Activated CD4-positive, alpha-beta T cell treated with anti-CD3 and anti-CD28 coated beads, Interleukin-2, amount 10 ng/mL, durations not matched to agents 7 days and 5 days (primary cell): ENCODE results near the gene CMA1. TPM values are rescaled to one million over a fixed set of nuclear protein-coding genes. Genes with fewer than 3 reads are reported as not detected.

Experiments used
- CTCF ChIA-PET: fragments of 350-600 bp; sonication (Branson Sonifier 250); formaldehyde crosslinking; loops from one replicate; lab custom pipeline; 2021; ENCODE audit warnings: antibody characterized with exemption; lab: Charles Lee
- POLR2A ChIA-PET: fragments of 350-600 bp; sonication (Branson Sonifier 250); formaldehyde crosslinking; loops from one replicate; lab custom pipeline; 2021; ENCODE audit warnings: antibody characterized with exemption; lab: Charles Lee
- DNase-seq: peaks from one replicate; pipeline ENCODE4 v3.0.0-alpha.2; 2020
- H3K27ac Mint-ChIP-seq: one replicate; pipeline ENCODE4 v1.8.0; 2021; ENCODE audit warnings: mild to moderate bottlenecking, moderate library complexity, mixed read lengths
- H3K27me3 Mint-ChIP-seq: one replicate; pipeline ENCODE4 v1.8.0; 2021; ENCODE audit warnings: mixed read lengths
- H3K36me3 Mint-ChIP-seq: one replicate; pipeline ENCODE4 v1.8.0; 2021; ENCODE audit warnings: low read depth, mixed read lengths
- H3K4me1 Mint-ChIP-seq: one replicate; pipeline ENCODE4 v1.8.0; 2021; ENCODE audit warnings: mixed read lengths
- H3K4me3 Mint-ChIP-seq: one replicate; pipeline ENCODE4 v1.8.0; 2021; ENCODE audit warnings: mild to moderate bottlenecking, moderate library complexity, mixed read lengths
- H3K9me3 Mint-ChIP-seq: one replicate; pipeline ENCODE4 v1.8.0; 2021; ENCODE audit warnings: mixed read lengths
- total RNA-seq, 2 experiments: library from RNA; stranded (reverse); gene quantifications; one replicate each; pipeline ENCODE4 v1.2.3, GENCODE V29; 2021

Gene CMA1
- total RNA-seq, 2 experiments from 2014 or later: not detected

GRCh38 chr14:24463017-24463883 lies 44.8 kb downstream of the CMA1 start:
- CTCF ChIA-PET: no interaction called here

GRCh38 chr14:24461336-24461735 lies 46.7 kb downstream of the CMA1 start:
- H3K9me3 Mint-ChIP-seq: peaks cover 3% of the 10 kb centered on the region
- no peak for DNase-seq
- H3K27me3 Mint-ChIP-seq: no peaks in the 10 kb centered on the region
- ChIA-PET CTCF (interaction anchor here (0.6 to 1.4 kb wide), 2 partner anchors 73 to 457 kb away, joined by 3 read pairs; no protein-coding TSS in a partner anchor), POLR2A (no interaction called here)
- H3K4me1 Mint-ChIP-seq: peaks cover 23% of the 10 kb centered on the region
- peaks cover 6% of the 10 kb centered on the region for H3K36me3 Mint-ChIP-seq
- no peak overlapping the region for H3K4me3 Mint-ChIP-seq
- no peak overlapping the region for H3K27ac Mint-ChIP-seq

More at GRCh38 chr14:24463017-24463883, 44.8 kb downstream of the CMA1 start:
- no peak overlapping the region for H3K4me3 Mint-ChIP-seq
- peaks cover 6% of the 10 kb centered on the region for H3K36me3 Mint-ChIP-seq
- H3K9me3 Mint-ChIP-seq: peaks cover 3% of the 10 kb centered on the region
- peaks cover 23% of the 10 kb centered on the region for H3K4me1 Mint-ChIP-seq
- H3K27ac Mint-ChIP-seq: no peak overlapping the region
- no peak for DNase-seq
- POLR2A ChIA-PET: no interaction called here
- H3K27me3 Mint-ChIP-seq: no peaks in the 10 kb centered on the region

- POLR2A ChIA-PET: no interaction called here
- no peak for DNase-seq
- Mint-ChIP-seq H3K9me3 (no peaks in the 10 kb centered on the region), H3K27me3 (no peaks in the 10 kb centered on the region), H3K27ac (no peak overlapping the region), H3K4me1 (peaks cover 14% of the 10 kb centered on the region), H3K36me3 (peaks cover 5% of the 10 kb centered on the region), H3K4me3 (no peak overlapping the region)
- CTCF ChIA-PET: interaction anchor here (0.9 to 1.5 kb wide), 2 partner anchors 28 to 126 kb away, joined by 3 to 4 read pairs; no protein-coding TSS in a partner anchor
Measured at GRCh38 chr14:24459331-24459730, 48.7 kb downstream of the CMA1 start.

- Mint-ChIP-seq H3K27me3 (no peaks in the 10 kb centered on the region), H3K4me3 (no peak overlapping the region), H3K36me3 (peaks cover 9% of the 10 kb centered on the region), H3K4me1 (peaks cover 12% of the 10 kb centered on the region), H3K9me3 (no peaks in the 10 kb centered on the region), H3K27ac (no peak overlapping the region)
- POLR2A ChIA-PET: no interaction called here
- CTCF ChIA-PET: no interaction called here
- no peak for DNase-seq
Measured at GRCh38 chr14:24458736-24459135, 49.3 kb downstream of the CMA1 start.

- H3K27me3 Mint-ChIP-seq: no peaks in the 10 kb centered on the region
- peaks cover 15% of the 10 kb centered on the region for H3K36me3 Mint-ChIP-seq
- ChIA-PET CTCF (interaction anchor here (0.6 to 1.1 kb wide), 3 partner anchors 12 to 1664 kb away, joined by 3 read pairs; no protein-coding TSS in a partner anchor), POLR2A (no interaction called here)
- no peak overlapping the region for H3K27ac Mint-ChIP-seq
- peaks cover 6% of the 10 kb centered on the region for H3K4me1 Mint-ChIP-seq
- DNase-seq: no peak
- no peaks in the 10 kb centered on the region for H3K9me3 Mint-ChIP-seq
- no peak overlapping the region for H3K4me3 Mint-ChIP-seq
Measured at GRCh38 chr14:24456980-24457379, 51.1 kb downstream of the CMA1 start.

Other genes with a start within 250 kb of the CMA1 start
- gene TGM1, start 245.1 kb downstream of the CMA1 start, total RNA-seq: 1 to 10 TPM; 6.5 TPM
- 10 to 100 TPM; 54.8 to 55.0 TPM for gene RABGGTA, start 236.7 kb downstream of the CMA1 start, total RNA-seq
- gene DHRS1, start 208.5 kb downstream of the CMA1 start, total RNA-seq: 10 to 100 TPM; 31.7 to 35.0 TPM
- 10 to 100 TPM; 30.8 to 35.2 TPM for gene NOP9, start 208.4 kb downstream of the CMA1 start, total RNA-seq
- gene CIDEB, start 200.3 kb downstream of the CMA1 start, total RNA-seq: 10 to 100 TPM; 28.7 to 30.9 TPM
- gene LTB4R2, start 198.1 kb downstream of the CMA1 start, total RNA-seq: 10 to 100 TPM; 18.6 to 21.7 TPM
- 10 to 100 TPM; 26.6 to 28.3 TPM for gene LTB4R, start 196.8 kb downstream of the CMA1 start, total RNA-seq
- 1 to 10 TPM; 4.1 to 5.3 TPM for gene ADCY4, start 173.2 kb downstream of the CMA1 start, total RNA-seq
- gene RIPK3, start 168.3 kb downstream of the CMA1 start, total RNA-seq: 10 to 100 TPM; 37.5 to 41.4 TPM
- not detected for gene NFATC4, start 140.1 kb downstream of the CMA1 start, total RNA-seq
- gene NYNRIN, start 109.3 kb downstream of the CMA1 start, total RNA-seq: under 1 TPM; 0.23 to 0.35 TPM
- gene CBLN3, start 78.6 kb downstream of the CMA1 start, total RNA-seq: 1 to 10 TPM; 5.2 to 5.3 TPM
- gene KHNYN, start 78.3 kb downstream of the CMA1 start, total RNA-seq: 10 to 100 TPM; 59.7 to 71.5 TPM
- 10 to 100 TPM; 52.8 to 54.9 TPM for gene SDR39U1, start 65.5 kb downstream of the CMA1 start, total RNA-seq
- not detected for gene CTSG, start 68.0 kb upstream of the CMA1 start, total RNA-seq
- gene GZMH, start 101.4 kb upstream of the CMA1 start, total RNA-seq: 1 to 10 TPM; 1.9 to 2.8 TPM
- gene GZMB, start 125.9 kb upstream of the CMA1 start, total RNA-seq: 100 to 1,000 TPM in 1 of 2 experiments, 10 to 100 TPM in 1; 77.5 to 105 TPM